Hepatocyte (in vitro differentiated cells): ENCODE results near the gene TSEN15. TPM values are rescaled to one million over a fixed set of nuclear protein-coding genes. Genes with fewer than 3 reads are reported as not detected.
"Not testable (repeated sequence)": the region's sequence is repeated elsewhere in the genome, so short reads cannot be mapped to it uniquely, and the experiment has no call there.

Experiments
- DNase-seq: peaks from one replicate; pipeline ENCODE4 v3.0.0-alpha.2; 2016; ENCODE audit warnings: low spot score
- H2AFZ ChIP-seq: fragments of 200-600 bp; sonication (generic); 2 replicates; pipeline ENCODE4 v1.6.0; 2016; ENCODE audit warnings: antibody characterized with exemption, mild to moderate bottlenecking
- H3K27ac ChIP-seq: fragments of 200-600 bp; sonication (generic); 2 replicates; pipeline ENCODE4 v1.5.1; 2016; ENCODE audit warnings: mild to moderate bottlenecking
- H3K27me3 ChIP-seq: fragments of 200-600 bp; sonication (generic); 2 replicates; pipeline ENCODE4 v1.6.1; 2016
- H3K36me3 ChIP-seq: fragments of 200-600 bp; sonication (generic); replicated peaks from 2 replicates; pipeline ENCODE4 v1.5.1; 2016; ENCODE audit warnings: low read depth; ENCODE audit not compliant: insufficient read depth
- H3K4me1 ChIP-seq: fragments of 200-600 bp; sonication (generic); 2 replicates; pipeline ENCODE4 v1.5.1; 2016; ENCODE audit warnings: mild to moderate bottlenecking, moderate library complexity; ENCODE audit not compliant: insufficient read depth
- H3K4me2 ChIP-seq: fragments of 200-600 bp; sonication (generic); 2 replicates; pipeline ENCODE4 v1.6.0; 2016
- H3K4me3 ChIP-seq: fragments of 200-600 bp; sonication (generic); 2 replicates; pipeline ENCODE4 v1.5.1; 2016; ENCODE audit warnings: mild to moderate bottlenecking
- H3K79me2 ChIP-seq: fragments of 200-600 bp; sonication (generic); 2 replicates; pipeline ENCODE4 v1.6.0; 2017; ENCODE audit warnings: mild to moderate bottlenecking
- H3K9me2 ChIP-seq: fragments of 200-600 bp; sonication (generic); replicated peaks from 2 replicates; pipeline ENCODE4 v1.6.0; 2017; ENCODE audit warnings: mild to moderate bottlenecking; ENCODE audit not compliant: insufficient read depth
- H3K9me3 ChIP-seq: fragments of 200-600 bp; sonication (generic); 2 replicates; pipeline ENCODE4 v1.5.1; 2016; ENCODE audit warnings: low read depth, mild to moderate bottlenecking
- H4K20me1 ChIP-seq: fragments of 200-600 bp; sonication (generic); 2 replicates; pipeline ENCODE4 v1.6.0; 2016; ENCODE audit warnings: mild to moderate bottlenecking; ENCODE audit not compliant: insufficient read depth, poor library complexity, severe bottlenecking
- EZH2 ChIP-seq: fragments of 200-600 bp; sonication (generic); IDR thresholded peaks from 2 replicates; pipeline ENCODE4 v1.6.1; 2016; ENCODE audit warnings: antibody characterized with exemption, mild to moderate bottlenecking, borderline replicate concordance
- EZH2phosphoT487 ChIP-seq: fragments of 200-600 bp; sonication (generic); IDR thresholded peaks from one replicate; pipeline ENCODE4 v1.6.1; 2018; ENCODE audit warnings: antibody characterized with exemption, mild to moderate bottlenecking, low read depth, moderate library complexity; ENCODE audit not compliant: unreplicated experiment, severe bottlenecking
- WGBS: methylation state at CpG from one replicate; pipeline ENCODE4 v1.1.6; 2016; ENCODE audit warnings: low lambda C conversion rate; ENCODE audit errors: missing lambda C conversion rate; 5-methylcytosine and 5-hydroxymethylcytosine counted together
- polyA plus RNA-seq: library from polyadenylated mRNA; unstranded; fragments of >200 nt; fragmentation: Nextera tagmentation; extraction: Ambion mirVana; gene quantifications from 2 replicates; pipeline ENCODE4 v1.2.1, GENCODE V29; 2016
- total RNA-seq: library from RNA; depleted of rRNA; stranded (reverse); fragments of >200 nt; gene quantifications from 2 replicates; pipeline ENCODE4 v1.2.3, GENCODE V29; 2014
- TF ChIP-seq, protein P1 (sequence below): fragments of 200-600 bp; sonication (generic); IDR thresholded peaks from 2 replicates; pipeline ENCODE4 v1.5.1; 2016; ENCODE audit warnings: antibody characterized with exemption, mild to moderate bottlenecking; ENCODE audit not compliant: poor library complexity

TSEN15 gene
- total and polyA plus RNA-seq, 2 experiments from 2014 or later: 35.7 to 46.5 TPM

DNA sequence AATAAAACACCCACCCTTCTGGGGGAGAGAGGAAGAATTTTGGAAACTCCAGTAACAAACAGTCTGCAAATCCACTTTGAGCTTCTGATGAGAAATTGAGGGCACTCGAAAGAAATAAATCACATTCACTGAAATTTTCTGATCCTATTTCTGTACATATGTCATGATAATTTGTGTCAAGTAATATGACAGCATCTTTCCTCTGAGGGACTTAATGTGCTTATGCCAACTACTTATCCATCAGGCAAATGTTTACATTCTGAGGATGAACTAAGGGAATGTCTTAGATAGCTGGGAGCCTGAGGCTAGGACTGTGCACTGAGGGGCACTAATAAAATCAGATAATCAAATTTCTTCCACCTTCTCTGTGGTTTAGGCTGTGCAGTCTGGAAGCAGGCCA is 44.5 kb downstream of the TSEN15 start:
- no peak for DNase-seq
- H3K27ac ChIP-seq: no peak overlapping the region
- no peaks in the 10 kb centered on the region for H3K79me2 ChIP-seq
- 100% methylated on average over 1 of the region's 1 CpG for WGBS
- no peaks in the 10 kb centered on the region for H3K9me3 ChIP-seq
- H2AFZ ChIP-seq: no peak overlapping the region
- H3K36me3 ChIP-seq: no peaks in the 10 kb centered on the region
- H4K20me1 ChIP-seq: no peaks in the 10 kb centered on the region
- no peak overlapping the region for H3K4me2 ChIP-seq
- H3K9me2 ChIP-seq: no peaks in the 10 kb centered on the region
- no peaks in the 10 kb centered on the region for H3K4me1 ChIP-seq
- no peaks in the 10 kb centered on the region for H3K27me3 ChIP-seq
- no peak for TF ChIP-seq EZH2
- TF ChIP-seq EZH2phosphoT487: no peak
- TF ChIP-seq, protein P1, sequence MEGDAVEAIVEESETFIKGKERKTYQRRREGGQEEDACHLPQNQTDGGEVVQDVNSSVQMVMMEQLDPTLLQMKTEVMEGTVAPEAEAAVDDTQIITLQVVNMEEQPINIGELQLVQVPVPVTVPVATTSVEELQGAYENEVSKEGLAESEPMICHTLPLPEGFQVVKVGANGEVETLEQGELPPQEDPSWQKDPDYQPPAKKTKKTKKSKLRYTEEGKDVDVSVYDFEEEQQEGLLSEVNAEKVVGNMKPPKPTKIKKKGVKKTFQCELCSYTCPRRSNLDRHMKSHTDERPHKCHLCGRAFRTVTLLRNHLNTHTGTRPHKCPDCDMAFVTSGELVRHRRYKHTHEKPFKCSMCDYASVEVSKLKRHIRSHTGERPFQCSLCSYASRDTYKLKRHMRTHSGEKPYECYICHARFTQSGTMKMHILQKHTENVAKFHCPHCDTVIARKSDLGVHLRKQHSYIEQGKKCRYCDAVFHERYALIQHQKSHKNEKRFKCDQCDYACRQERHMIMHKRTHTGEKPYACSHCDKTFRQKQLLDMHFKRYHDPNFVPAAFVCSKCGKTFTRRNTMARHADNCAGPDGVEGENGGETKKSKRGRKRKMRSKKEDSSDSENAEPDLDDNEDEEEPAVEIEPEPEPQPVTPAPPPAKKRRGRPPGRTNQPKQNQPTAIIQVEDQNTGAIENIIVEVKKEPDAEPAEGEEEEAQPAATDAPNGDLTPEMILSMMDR: no peak
- no peak overlapping the region for H3K4me3 ChIP-seq

DNA sequence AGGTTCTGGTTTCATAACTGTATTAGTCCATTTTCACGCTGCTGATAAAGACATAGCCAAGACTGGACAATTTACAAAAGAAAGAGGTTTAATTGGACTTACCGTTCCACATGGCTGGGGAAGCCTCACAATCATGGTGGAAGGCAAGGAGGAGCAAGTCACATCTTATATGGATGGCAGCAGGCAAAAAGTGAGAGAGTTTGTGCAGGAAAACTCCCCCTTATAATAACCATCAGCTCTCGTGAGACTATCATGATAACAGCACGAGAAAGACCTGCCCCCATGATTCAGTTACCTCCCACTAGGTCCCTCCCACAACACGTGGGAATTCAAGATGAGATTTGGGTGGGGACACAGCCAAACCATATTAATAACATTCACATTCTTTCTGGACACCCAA is 45.0 kb downstream of the TSEN15 start:
- not testable (repeated sequence) for H4K20me1 ChIP-seq, H2AFZ ChIP-seq, H3K4me2 ChIP-seq, H3K4me1 ChIP-seq, H3K9me2 ChIP-seq, H3K4me3 ChIP-seq, H3K36me3 ChIP-seq, H3K9me3 ChIP-seq, H3K79me2 ChIP-seq, H3K27ac ChIP-seq, H3K27me3 ChIP-seq, DNase-seq
- WGBS: 93% methylated on average over 5 of the region's 5 CpGs

DNA sequence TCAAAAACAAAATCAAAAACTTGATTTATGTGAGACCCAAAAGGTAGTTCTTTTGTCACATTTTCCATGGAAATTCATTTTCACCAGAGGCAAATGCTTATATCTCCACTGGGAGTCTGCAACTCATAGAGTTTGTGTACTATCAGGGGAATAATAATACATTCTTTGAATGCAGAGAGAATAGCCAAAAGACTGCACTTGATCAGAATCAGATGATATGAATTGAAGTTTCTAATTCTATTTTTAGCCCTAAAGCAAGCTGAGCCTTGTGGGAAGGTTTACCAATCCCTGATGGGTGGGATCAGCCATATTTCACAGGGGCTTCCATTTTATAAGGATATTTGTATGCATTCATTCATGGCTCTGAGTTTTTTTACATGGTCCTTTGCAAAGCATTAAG is 49.6 kb downstream of the TSEN15 start:
- Histone ChIP-seq H3K36me3 (no peaks in the 10 kb centered on the region), H3K4me3 (no peak overlapping the region), H3K4me1 (no peaks in the 10 kb centered on the region), H4K20me1 (no peaks in the 10 kb centered on the region), H3K9me3 (no peaks in the 10 kb centered on the region), H3K79me2 (no peaks in the 10 kb centered on the region), H3K4me2 (no peak overlapping the region), H3K9me2 (no peaks in the 10 kb centered on the region), H3K27me3 (no peaks in the 10 kb centered on the region), H3K27ac (no peak overlapping the region), H2AFZ (no peak overlapping the region)
- TF ChIP-seq EZH2phosphoT487: no peak
- no peak for TF ChIP-seq EZH2
- TF ChIP-seq, protein P1: no peak
- DNase-seq: no peak

DNA sequence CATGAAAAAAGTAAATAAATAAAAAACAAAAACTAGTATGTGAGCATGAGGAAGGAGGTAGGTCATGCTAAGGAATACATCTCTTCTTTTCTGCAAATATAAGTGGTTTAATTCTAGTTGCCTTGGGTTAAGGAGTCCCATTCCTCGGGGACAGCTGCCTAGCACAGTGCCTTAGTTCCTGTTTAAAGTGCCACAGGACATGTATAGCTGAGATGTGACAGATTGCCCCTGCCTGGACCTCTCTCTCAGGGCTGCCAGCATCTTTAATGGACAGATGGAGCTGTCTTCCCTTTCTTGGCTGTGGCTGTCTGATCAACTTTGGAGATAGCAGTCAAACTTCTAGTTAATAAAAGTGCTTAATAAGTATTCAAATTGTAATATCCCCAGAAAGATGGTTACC is 50.0 kb downstream of the TSEN15 start:
- Histone ChIP-seq H3K27ac (no peak overlapping the region), H3K4me3 (no peak overlapping the region), H3K4me2 (no peak overlapping the region), H3K79me2 (no peaks in the 10 kb centered on the region), H4K20me1 (no peaks in the 10 kb centered on the region), H3K9me2 (no peaks in the 10 kb centered on the region), H3K9me3 (no peaks in the 10 kb centered on the region), H3K36me3 (no peaks in the 10 kb centered on the region), H3K4me1 (no peaks in the 10 kb centered on the region), H3K27me3 (no peaks in the 10 kb centered on the region), H2AFZ (no peak overlapping the region)
- WGBS: 70% methylated on average over 1 of the region's 1 CpG
- no peak for DNase-seq
- TF ChIP-seq, protein P1: no peak
